ENCODE measurements around the gene PBX3. TPM values are rescaled to one million over a fixed set of nuclear protein-coding genes. Genes with fewer than 3 reads are reported as not detected.
"Not testable (repeated sequence)": the region's sequence is repeated elsewhere in the genome, so short reads cannot be mapped to it uniquely, and the experiment has no call there.

The PBX3 gene
- total RNA-seq, 1 donor, result 38.1 TPM

- Histone ChIP-seq H3K27me3 (ENCODE audit: insufficient read depth, low read length) (no peaks in the 10 kb centered on the region), H3K9me3 (ENCODE audit: low read depth, low read length) (no peaks in the 10 kb centered on the region), H3K4me3 (ENCODE audit: low read length) (no peak overlapping the region), H3K4me1 (ENCODE audit: insufficient read depth, low read length) (peaks cover 6% of the 10 kb centered on the region)
These were observed 69.1 kb downstream of the PBX3 start for GRCh38 chr9:125816321-125816720.

GRCh38 chr9:125820100-125820804, 73.1 kb downstream of the PBX3 start:
- no peaks in the 10 kb centered on the region for H3K9me3 ChIP-seq (ENCODE audit: low read depth, low read length)
- no peak overlapping the region for H3K4me3 ChIP-seq (ENCODE audit: low read length)
- peaks cover 14% of the 10 kb centered on the region for H3K4me1 ChIP-seq (ENCODE audit: insufficient read depth, low read length)
- H3K27me3 ChIP-seq (ENCODE audit: insufficient read depth, low read length), result no peaks in the 10 kb centered on the region

- no peaks in the 10 kb centered on the region for H3K9me3 ChIP-seq (ENCODE audit: low read depth, low read length)
- no peak overlapping the region for H3K4me3 ChIP-seq (ENCODE audit: low read length)
- H3K4me1 ChIP-seq (ENCODE audit: insufficient read depth, low read length), result peaks cover 14% of the 10 kb centered on the region
- H3K27me3 ChIP-seq (ENCODE audit: insufficient read depth, low read length), result no peaks in the 10 kb centered on the region
These were observed 73.9 kb downstream of the PBX3 start for GRCh38 chr9:125821078-125821477.

GRCh38 chr9:125822160-125822559, 75.0 kb downstream of the PBX3 start:
- Histone ChIP-seq H3K4me3 (ENCODE audit: low read length) (no peak overlapping the region), H3K4me1 (ENCODE audit: insufficient read depth, low read length) (peaks cover 14% of the 10 kb centered on the region), H3K27me3 (ENCODE audit: insufficient read depth, low read length) (no peaks in the 10 kb centered on the region), H3K9me3 (ENCODE audit: low read depth, low read length) (no peaks in the 10 kb centered on the region)

DNA sequence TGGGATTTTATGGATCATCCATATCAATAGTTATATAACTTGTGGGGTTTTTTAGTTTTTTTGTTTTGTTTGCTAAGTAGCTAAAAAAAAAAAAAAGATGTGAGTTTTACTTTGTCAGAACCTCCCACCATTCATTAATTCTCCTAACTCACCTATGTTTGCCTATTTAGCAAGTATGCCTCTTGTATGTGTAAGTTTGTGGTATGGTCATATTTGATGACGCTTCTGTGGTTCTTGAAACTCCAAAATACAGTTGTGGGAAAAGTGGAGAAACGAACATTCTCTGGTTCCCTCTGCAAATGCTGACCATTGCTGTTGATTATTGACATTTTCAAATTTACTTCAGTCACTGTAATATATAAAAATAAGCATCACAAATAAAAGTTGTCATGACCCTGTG, 75.7 kb downstream of the PBX3 start:
- Histone ChIP-seq H3K4me3 (ENCODE audit: low read length) (no peak overlapping the region), H3K4me1 (ENCODE audit: insufficient read depth, low read length) (peaks cover 14% of the 10 kb centered on the region), H3K27me3 (ENCODE audit: insufficient read depth, low read length) (no peaks in the 10 kb centered on the region), H3K9me3 (ENCODE audit: low read depth, low read length) (no peaks in the 10 kb centered on the region)

GRCh38 chr9:125823874-125824406, 76.8 kb downstream of the PBX3 start:
- peak overlapping the region; percentile 25 for H3K4me3 ChIP-seq (ENCODE audit: low read length)
- H3K9me3 ChIP-seq (ENCODE audit: low read depth, low read length); H3K27me3 ChIP-seq (ENCODE audit: insufficient read depth, low read length): not testable (repeated sequence)
- peaks cover 14% of the 10 kb centered on the region for H3K4me1 ChIP-seq (ENCODE audit: insufficient read depth, low read length)

GRCh38 chr9:125825762-125826161, 78.6 kb downstream of the PBX3 start:
- H3K4me3 ChIP-seq (ENCODE audit: low read length), result no peak overlapping the region
- H3K27me3 ChIP-seq (ENCODE audit: insufficient read depth, low read length), result no peaks in the 10 kb centered on the region
- peaks cover 12% of the 10 kb centered on the region for H3K4me1 ChIP-seq (ENCODE audit: insufficient read depth, low read length)
- H3K9me3 ChIP-seq (ENCODE audit: low read depth, low read length), result no peaks in the 10 kb centered on the region

DNA sequence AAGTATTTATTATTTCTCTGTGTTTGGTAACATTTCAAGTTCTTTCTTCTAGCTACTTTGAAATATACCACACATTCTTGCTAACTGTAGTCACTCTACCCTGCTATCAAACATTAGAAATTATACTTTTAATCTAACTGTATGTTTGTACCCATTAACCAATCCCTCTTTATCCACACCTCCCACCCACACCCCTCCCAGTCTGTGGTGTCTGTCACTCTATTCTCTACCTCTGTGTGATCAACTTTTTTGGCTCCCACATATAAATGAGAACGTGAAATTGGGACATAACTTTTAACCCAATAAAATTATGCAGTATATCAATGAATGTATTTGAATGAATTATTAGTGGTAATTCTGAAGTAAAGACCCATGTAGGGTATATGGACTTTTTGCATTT, 79.7 kb downstream of the PBX3 start:
- H3K9me3 ChIP-seq (ENCODE audit: low read depth, low read length), result no peaks in the 10 kb centered on the region
- H3K4me1 ChIP-seq (ENCODE audit: insufficient read depth, low read length), result peaks cover 12% of the 10 kb centered on the region
- H3K4me3 ChIP-seq (ENCODE audit: low read length), result no peak overlapping the region
- no peaks in the 10 kb centered on the region for H3K27me3 ChIP-seq (ENCODE audit: insufficient read depth, low read length)

DNA sequence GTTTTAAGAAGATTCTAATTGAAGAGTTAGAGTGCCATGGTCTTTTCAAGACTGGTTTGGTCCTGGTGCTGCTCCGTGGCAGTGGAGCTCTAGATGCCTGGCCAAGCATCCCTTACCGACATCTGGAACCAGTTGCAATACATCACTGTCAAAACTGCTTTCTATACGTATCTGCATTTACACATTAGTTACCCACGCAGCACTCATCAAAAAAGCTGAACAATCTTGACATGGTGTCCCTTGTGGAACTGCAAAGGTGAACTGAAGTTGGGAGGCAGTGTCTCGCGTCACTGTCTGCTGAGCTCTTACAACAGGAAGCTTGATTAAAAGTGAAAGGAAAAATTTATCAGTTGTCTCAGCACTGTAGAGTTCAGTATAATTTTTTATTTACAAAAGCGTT, 82.6 kb downstream of the PBX3 start:
- Histone ChIP-seq H3K4me3 (ENCODE audit: low read length) (peak overlapping the region; percentile 43), H3K4me1 (ENCODE audit: insufficient read depth, low read length) (peaks cover 8% of the 10 kb centered on the region), H3K27me3 (ENCODE audit: insufficient read depth, low read length) (no peaks in the 10 kb centered on the region), H3K9me3 (ENCODE audit: low read depth, low read length) (no peaks in the 10 kb centered on the region)

- Histone ChIP-seq H3K9me3 (ENCODE audit: low read depth, low read length) (no peaks in the 10 kb centered on the region), H3K27me3 (ENCODE audit: insufficient read depth, low read length) (no peaks in the 10 kb centered on the region), H3K4me1 (ENCODE audit: insufficient read depth, low read length) (peaks cover 4% of the 10 kb centered on the region), H3K4me3 (ENCODE audit: low read length) (no peak overlapping the region)
These were observed 83.9 kb downstream of the PBX3 start for GRCh38 chr9:125831054-125831453.

GRCh38 chr9:125831616-125832015, 84.4 kb downstream of the PBX3 start:
- H3K4me1 ChIP-seq (ENCODE audit: insufficient read depth, low read length), result peaks cover 4% of the 10 kb centered on the region
- no peaks in the 10 kb centered on the region for H3K27me3 ChIP-seq (ENCODE audit: insufficient read depth, low read length)
- no peaks in the 10 kb centered on the region for H3K9me3 ChIP-seq (ENCODE audit: low read depth, low read length)
- no peak overlapping the region for H3K4me3 ChIP-seq (ENCODE audit: low read length)

DNA sequence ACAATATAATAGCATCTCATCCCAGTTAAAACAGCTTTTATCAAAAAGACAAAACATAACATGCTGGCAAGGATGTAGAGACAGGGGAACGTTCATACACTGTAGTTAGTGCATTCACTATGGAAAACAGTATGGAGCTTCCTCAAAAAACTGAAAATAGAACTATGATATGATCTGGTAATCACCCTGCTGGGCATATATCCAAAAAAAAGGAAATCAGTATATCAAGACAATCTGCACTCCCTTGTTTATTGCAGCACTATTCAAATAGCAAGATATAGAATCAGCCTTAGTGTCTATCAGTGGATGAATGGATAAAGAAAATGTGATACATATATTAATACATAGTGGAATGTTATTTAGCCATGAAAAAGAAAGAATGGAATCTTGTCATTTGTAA, 88.5 kb downstream of the PBX3 start:
- H3K9me3 ChIP-seq (ENCODE audit: low read depth, low read length), result no peaks in the 10 kb centered on the region
- peaks cover 12% of the 10 kb centered on the region for H3K4me1 ChIP-seq (ENCODE audit: insufficient read depth, low read length)
- no peaks in the 10 kb centered on the region for H3K27me3 ChIP-seq (ENCODE audit: insufficient read depth, low read length)
- no peak overlapping the region for H3K4me3 ChIP-seq (ENCODE audit: low read length)

DNA sequence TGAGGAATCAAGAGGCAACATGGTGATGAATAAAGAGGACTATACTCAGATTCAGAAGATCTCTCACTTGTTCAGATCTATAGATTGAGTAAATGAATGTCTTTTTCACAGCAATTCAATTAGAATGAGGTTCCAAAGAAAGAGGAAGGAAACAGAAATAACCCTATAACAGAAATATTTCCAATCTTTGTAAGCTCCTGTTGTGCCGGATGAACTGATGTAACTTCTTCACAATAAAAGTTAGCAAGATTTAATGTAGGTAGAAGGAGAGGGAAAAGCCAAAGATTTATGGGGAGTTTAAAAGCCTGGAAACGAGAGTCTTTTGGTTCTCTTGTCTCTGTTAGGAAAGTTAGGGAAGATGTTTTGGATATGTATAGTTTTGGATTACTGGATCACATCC, 92.1 kb downstream of the PBX3 start:
- no peak overlapping the region for H3K4me3 ChIP-seq (ENCODE audit: low read length)
- peaks cover 15% of the 10 kb centered on the region for H3K4me1 ChIP-seq (ENCODE audit: insufficient read depth, low read length)
- no peaks in the 10 kb centered on the region for H3K27me3 ChIP-seq (ENCODE audit: insufficient read depth, low read length)
- H3K9me3 ChIP-seq (ENCODE audit: low read depth, low read length), result no peaks in the 10 kb centered on the region

- Histone ChIP-seq H3K4me3 (ENCODE audit: low read length) (no peak overlapping the region), H3K4me1 (ENCODE audit: insufficient read depth, low read length) (peaks cover 15% of the 10 kb centered on the region), H3K9me3 (ENCODE audit: low read depth, low read length) (no peaks in the 10 kb centered on the region), H3K27me3 (ENCODE audit: insufficient read depth, low read length) (no peaks in the 10 kb centered on the region)
These were observed 94.3 kb downstream of the PBX3 start for GRCh38 chr9:125841444-125841843.

- Histone ChIP-seq H3K4me3 (ENCODE audit: low read length) (no peak overlapping the region), H3K27me3 (ENCODE audit: insufficient read depth, low read length) (no peaks in the 10 kb centered on the region), H3K9me3 (ENCODE audit: low read depth, low read length) (no peaks in the 10 kb centered on the region), H3K4me1 (ENCODE audit: insufficient read depth, low read length) (peaks cover 15% of the 10 kb centered on the region)
These were observed 95.1 kb downstream of the PBX3 start for GRCh38 chr9:125842242-125842641.

DNA sequence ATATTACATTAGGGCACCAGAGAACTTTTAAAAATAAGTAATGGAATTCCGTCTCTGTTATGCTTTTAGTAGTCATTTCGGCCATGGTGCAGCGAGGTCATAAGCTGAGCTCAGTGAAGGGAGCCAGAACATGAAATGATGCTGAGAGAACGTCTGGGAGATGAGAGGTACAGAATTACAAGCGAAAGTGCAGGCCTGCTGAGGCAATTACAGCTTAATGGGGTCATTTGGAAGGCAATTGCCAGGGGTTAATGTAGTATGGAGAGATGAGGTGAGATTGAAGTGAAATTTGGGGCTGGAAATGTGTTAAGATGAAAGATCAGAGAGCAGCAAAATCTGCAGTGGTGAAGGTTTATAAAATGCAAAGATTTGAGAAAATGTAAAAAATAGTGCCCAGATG, 96.5 kb downstream of the PBX3 start:
- H3K9me3 ChIP-seq (ENCODE audit: low read depth, low read length), result no peaks in the 10 kb centered on the region
- H3K27me3 ChIP-seq (ENCODE audit: insufficient read depth, low read length), result no peaks in the 10 kb centered on the region
- peaks cover 15% of the 10 kb centered on the region for H3K4me1 ChIP-seq (ENCODE audit: insufficient read depth, low read length)
- no peak overlapping the region for H3K4me3 ChIP-seq (ENCODE audit: low read length)

All from mononuclear cell (primary cell).